K562 (cell line): ENCODE results near the gene DOK1. TPM values are rescaled to one million over a fixed set of nuclear protein-coding genes. Genes with fewer than 3 reads are reported as not detected.

ENCODE experiments used
- C11orf30 ChIP-seq: fragments of 450-650 bp; IDR thresholded peaks from 2 replicates; pipeline ENCODE4 v1.6.1; 2016; ENCODE audit warnings: low read depth, mild to moderate bottlenecking
- ELF2 ChIP-seq: fragments of 250-450 bp; sonication (Bioruptor Pico); IDR thresholded peaks from 2 replicates; pipeline ENCODE4 v1.5.0; 2021; ENCODE audit warnings: mild to moderate bottlenecking
- GTF2E2 ChIP-seq: fragments of 200-800 bp; sonication (Bioruptor generic); IDR thresholded peaks from 2 replicates; pipeline ENCODE4 v1.6.1; 2016; ENCODE audit warnings: missing genetic modification characterization, missing compliant biosample characterization
- GTF2F1 ChIP-seq: IDR thresholded peaks from 2 replicates; pipeline ENCODE4 v1.6.1; 2011; ENCODE audit warnings: low read depth, low read length, improper control_type of control experiment
- NR2C2 ChIP-seq, 2 experiments: fragments of 200-800 bp in 1 of 2; sonication (Bioruptor generic) in 1 of 2; sonication (generic) in 1 of 2; formaldehyde crosslinking in 1 of 2; IDR thresholded peaks; 2 replicates each; pipeline versions ENCODE4 v1.6.1 to v1.8.0; 2016 to 2022; ENCODE audit warnings: mild to moderate bottlenecking in 1 of 2, missing compliant biosample characterization in 1 of 2, missing genetic modification characterization in 1 of 2, missing genetic modification reagents in 1 of 2
- SIN3B ChIP-seq: fragments of 450-650 bp; IDR thresholded peaks from 2 replicates; pipeline ENCODE4 v1.6.1; 2017; ENCODE audit warnings: low read depth, mild to moderate bottlenecking, moderate library complexity
- STAG1 ChIP-seq: sonication (generic); formaldehyde crosslinking; IDR thresholded peaks from 2 replicates; pipeline ENCODE4 v1.5.0; 2020; ENCODE audit warnings: missing genetic modification reagents, borderline replicate concordance
- YY1 ChIP-seq, 3 experiments: IDR thresholded peaks; 2 replicates each; pipeline ENCODE4 v1.6.1; 2011; ENCODE audit warnings: low read length in 2 of 3, mild to moderate bottlenecking in 2 of 3, moderate library complexity in 2 of 3, borderline replicate concordance in 1 of 3, control low read depth in 1 of 3, low read depth in 1 of 3; ENCODE audit not compliant: insufficient read depth in 3 of 3, insufficient replicate concordance in 2 of 3, control insufficient read depth in 1 of 3, insufficient read length in 1 of 3; ENCODE audit errors: extremely low read depth in 1 of 3
- polyA plus RNA-seq, 8 experiments: library from polyadenylated mRNA; depleted of rRNA in 4 of 8; stranded (reverse) in 5 of 8; unstranded in 3 of 8; fragments of >200 nt; fragmentation: Nextera tagmentation in 2 of 8; fragmentation: Illumina TruSeq in 1 of 8; extraction: Ambion mirVana in 2 of 8; extraction: Trizol in 1 of 8; gene quantifications; 2 replicates each; pipeline versions ENCODE4 v1.2.1 to v1.2.3, GENCODE V29; 2011 to 2014; ENCODE audit warnings: inconsistent platforms in 1 of 8, missing spikeins in 1 of 8
- total RNA-seq, 7 experiments: library from RNA; depleted of rRNA in 6 of 7; stranded (reverse); fragments of >200 nt in 6 of 7; fragmentation: Illumina TruSeq in 2 of 7; extraction: Trizol in 2 of 7; gene quantifications; 2 replicates each; pipeline versions ENCODE4 v1.2.1 to v1.2.3, GENCODE V29; 2011 to 2021; ENCODE audit warnings: low replicate concordance in 1 of 7
- TF ChIP-seq, protein P1 (sequence below): fragments of 450-650 bp; IDR thresholded peaks from 2 replicates; pipeline ENCODE4 v1.6.1; 2016; ENCODE audit warnings: low read depth
- TF ChIP-seq, protein P2 (sequence below): fragments of 450-650 bp; formaldehyde crosslinking; IDR thresholded peaks from 2 replicates; pipeline ENCODE4 v1.4.0; 2022; ENCODE audit warnings: mild to moderate bottlenecking, moderate library complexity
- TF ChIP-seq, protein P3 (sequence below): fragments of 450-650 bp; IDR thresholded peaks from 2 replicates; pipeline ENCODE4 v1.6.1; 2016; ENCODE audit warnings: borderline replicate concordance
- TF ChIP-seq, protein P4 (sequence below): fragments of 200-800 bp; sonication (Bioruptor generic); IDR thresholded peaks from 2 replicates; pipeline ENCODE4 v1.6.1; 2017; ENCODE audit warnings: missing genetic modification characterization, missing compliant biosample characterization

DOK1 gene
- total and polyA plus RNA-seq, 9 of the 15 experiments (the other 6 are each of a cell fraction or from before 2014, with no cell fraction given), result 0.59 to 36.4 (median 16.1) TPM

DNA sequence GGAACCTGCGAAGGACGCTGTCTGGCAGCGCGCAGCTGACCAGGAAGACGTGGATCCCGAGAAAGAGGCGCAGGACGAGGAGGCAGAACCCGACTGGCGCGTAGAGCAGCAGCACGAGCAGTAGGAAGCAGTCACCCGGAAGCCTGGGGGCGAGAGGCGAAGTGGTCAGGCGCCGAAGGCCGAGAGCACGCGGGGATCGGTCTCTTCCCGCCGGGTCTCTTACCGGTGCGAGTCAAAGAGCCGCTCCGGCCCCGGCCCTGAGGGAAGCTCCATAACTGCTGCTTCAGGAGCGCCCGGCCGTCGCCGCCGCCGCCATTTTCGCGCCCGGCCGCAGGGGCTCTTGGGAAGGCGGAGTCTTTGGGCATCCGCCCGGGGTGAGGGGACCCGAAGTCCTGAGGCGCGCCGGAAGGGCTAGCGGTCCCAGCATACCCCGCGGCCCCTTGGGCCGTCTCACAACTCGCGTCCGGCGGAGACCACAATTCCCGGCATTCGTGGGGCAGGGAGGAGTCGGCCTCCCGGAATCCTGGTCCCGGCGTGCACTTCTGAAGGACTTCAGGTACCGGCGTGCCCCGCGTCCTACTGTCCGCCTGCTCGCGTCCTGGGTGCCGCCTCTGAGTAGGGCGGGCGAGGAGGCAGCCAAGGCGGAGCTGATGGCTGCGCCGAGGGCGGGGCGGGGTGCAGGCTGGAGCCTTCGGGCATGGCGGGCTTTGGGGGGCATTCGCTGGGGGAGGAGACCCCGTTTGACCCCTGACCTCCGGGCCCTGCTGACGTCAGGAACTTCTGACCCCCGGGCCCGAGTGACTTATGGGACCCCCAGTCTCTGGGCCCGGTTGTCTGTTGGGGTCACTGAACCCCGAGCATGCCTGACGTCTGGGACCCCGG lies 24.9 kb upstream of the DOK1 start, which contains the start of the genes AUP1 and HTRA2 (continued):
- peak; percentile 89 for TF ChIP-seq NR2C2 (CRISPR knock-in tag; IDR thresholded peaks at IDR 0.05)
- peak; percentile 97 for TF ChIP-seq NR2C2 (tag; IDR thresholded peaks at IDR 0.05)
- TF ChIP-seq, protein P1, sequence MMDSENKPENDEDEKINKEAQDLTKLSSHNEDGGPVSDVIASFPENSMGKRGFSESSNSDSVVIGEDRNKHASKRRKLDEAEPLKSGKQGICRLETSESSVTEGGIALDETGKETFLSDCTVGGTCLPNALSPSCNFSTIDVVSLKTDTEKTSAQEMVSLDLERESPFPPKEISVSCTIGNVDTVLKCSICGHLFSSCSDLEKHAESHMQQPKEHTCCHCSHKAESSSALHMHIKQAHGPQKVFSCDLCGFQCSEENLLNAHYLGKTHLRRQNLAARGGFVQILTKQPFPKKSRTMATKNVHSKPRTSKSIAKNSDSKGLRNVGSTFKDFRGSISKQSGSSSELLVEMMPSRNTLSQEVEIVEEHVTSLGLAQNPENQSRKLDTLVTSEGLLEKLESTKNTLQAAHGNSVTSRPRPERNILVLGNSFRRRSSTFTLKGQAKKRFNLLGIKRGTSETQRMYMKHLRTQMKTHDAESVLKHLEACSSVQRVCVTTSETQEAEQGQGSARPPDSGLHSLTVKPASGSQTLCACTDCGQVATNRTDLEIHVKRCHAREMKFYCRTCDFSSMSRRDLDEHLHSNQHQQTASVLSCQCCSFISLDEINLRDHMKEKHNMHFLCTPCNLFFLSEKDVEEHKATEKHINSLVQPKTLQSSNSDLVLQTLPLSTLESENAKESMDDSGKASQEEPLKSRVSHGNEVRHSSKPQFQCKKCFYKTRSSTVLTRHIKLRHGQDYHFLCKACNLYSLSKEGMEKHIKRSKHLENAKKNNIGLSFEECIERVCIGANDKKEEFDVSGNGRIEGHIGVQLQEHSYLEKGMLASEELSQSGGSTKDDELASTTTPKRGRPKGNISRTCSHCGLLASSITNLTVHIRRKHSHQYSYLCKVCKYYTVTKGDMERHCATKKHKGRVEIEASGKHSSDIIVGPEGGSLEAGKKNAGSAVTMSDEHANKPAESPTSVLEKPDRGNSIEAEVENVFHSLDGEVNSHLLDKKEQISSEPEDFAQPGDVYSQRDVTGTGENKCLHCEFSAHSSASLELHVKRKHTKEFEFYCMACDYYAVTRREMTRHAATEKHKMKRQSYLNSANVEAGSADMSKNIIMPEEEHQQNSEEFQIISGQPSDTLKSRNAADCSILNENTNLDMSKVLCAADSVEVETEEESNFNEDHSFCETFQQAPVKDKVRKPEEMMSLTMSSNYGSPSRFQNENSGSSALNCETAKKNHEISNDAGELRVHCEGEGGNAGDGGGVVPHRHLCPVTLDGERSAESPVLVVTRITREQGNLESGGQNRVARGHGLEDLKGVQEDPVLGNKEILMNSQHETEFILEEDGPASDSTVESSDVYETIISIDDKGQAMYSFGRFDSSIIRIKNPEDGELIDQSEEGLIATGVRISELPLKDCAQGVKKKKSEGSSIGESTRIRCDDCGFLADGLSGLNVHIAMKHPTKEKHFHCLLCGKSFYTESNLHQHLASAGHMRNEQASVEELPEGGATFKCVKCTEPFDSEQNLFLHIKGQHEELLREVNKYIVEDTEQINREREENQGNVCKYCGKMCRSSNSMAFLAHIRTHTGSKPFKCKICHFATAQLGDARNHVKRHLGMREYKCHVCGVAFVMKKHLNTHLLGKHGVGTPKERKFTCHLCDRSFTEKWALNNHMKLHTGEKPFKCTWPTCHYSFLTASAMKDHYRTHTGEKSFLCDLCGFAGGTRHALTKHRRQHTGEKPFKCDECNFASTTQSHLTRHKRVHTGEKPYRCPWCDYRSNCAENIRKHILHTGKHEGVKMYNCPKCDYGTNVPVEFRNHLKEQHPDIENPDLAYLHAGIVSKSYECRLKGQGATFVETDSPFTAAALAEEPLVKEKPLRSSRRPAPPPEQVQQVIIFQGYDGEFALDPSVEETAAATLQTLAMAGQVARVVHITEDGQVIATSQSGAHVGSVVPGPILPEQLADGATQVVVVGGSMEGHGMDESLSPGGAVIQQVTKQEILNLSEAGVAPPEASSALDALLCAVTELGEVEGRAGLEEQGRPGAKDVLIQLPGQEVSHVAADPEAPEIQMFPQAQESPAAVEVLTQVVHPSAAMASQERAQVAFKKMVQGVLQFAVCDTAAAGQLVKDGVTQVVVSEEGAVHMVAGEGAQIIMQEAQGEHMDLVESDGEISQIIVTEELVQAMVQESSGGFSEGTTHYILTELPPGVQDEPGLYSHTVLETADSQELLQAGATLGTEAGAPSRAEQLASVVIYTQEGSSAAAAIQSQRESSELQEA, result peak; percentile 54
- TF ChIP-seq SIN3B, result peak; percentile 96
- TF ChIP-seq, protein P2, sequence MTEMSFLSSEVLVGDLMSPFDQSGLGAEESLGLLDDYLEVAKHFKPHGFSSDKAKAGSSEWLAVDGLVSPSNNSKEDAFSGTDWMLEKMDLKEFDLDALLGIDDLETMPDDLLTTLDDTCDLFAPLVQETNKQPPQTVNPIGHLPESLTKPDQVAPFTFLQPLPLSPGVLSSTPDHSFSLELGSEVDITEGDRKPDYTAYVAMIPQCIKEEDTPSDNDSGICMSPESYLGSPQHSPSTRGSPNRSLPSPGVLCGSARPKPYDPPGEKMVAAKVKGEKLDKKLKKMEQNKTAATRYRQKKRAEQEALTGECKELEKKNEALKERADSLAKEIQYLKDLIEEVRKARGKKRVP (CRISPR knock-in tag), result peak; percentile 5; the same call in 1 of the 2 replicates
- TF ChIP-seq, protein P3, sequence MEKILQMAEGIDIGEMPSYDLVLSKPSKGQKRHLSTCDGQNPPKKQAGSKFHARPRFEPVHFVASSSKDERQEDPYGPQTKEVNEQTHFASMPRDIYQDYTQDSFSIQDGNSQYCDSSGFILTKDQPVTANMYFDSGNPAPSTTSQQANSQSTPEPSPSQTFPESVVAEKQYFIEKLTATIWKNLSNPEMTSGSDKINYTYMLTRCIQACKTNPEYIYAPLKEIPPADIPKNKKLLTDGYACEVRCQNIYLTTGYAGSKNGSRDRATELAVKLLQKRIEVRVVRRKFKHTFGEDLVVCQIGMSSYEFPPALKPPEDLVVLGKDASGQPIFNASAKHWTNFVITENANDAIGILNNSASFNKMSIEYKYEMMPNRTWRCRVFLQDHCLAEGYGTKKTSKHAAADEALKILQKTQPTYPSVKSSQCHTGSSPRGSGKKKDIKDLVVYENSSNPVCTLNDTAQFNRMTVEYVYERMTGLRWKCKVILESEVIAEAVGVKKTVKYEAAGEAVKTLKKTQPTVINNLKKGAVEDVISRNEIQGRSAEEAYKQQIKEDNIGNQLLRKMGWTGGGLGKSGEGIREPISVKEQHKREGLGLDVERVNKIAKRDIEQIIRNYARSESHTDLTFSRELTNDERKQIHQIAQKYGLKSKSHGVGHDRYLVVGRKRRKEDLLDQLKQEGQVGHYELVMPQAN, result peak; percentile 85
- no peak for TF ChIP-seq STAG1
- TF ChIP-seq, protein P4, sequence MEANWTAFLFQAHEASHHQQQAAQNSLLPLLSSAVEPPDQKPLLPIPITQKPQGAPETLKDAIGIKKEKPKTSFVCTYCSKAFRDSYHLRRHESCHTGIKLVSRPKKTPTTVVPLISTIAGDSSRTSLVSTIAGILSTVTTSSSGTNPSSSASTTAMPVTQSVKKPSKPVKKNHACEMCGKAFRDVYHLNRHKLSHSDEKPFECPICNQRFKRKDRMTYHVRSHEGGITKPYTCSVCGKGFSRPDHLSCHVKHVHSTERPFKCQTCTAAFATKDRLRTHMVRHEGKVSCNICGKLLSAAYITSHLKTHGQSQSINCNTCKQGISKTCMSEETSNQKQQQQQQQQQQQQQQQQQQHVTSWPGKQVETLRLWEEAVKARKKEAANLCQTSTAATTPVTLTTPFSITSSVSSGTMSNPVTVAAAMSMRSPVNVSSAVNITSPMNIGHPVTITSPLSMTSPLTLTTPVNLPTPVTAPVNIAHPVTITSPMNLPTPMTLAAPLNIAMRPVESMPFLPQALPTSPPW (CRISPR knock-in tag), result peak; percentile 81
- TF ChIP-seq GTF2F1, result peak; percentile 49; the same call in 1 of the 2 replicates
- TF ChIP-seq ELF2 (CRISPR knock-in tag), result peak; percentile 80
- TF ChIP-seq GTF2E2, result peak; percentile 77; the same call in 1 of the 2 replicates
- peak; percentile 83 to 97 (median 94) for TF ChIP-seq YY1 (IDR thresholded peaks at IDR 0.05; ENCODE audit: borderline replicate concordance in 1 of 3, control insufficient read depth in 1 of 3, extremely low read depth in 1 of 3, insufficient read depth in 3 of 3, insufficient read length in 1 of 3, insufficient replicate concordance in 2 of 3, low read depth in 1 of 3, low read length in 2 of 3)
- peak; percentile 96 for TF ChIP-seq C11orf30
